Measurements from ENCODE around the gene TTC7B.

The TTC7B gene

GRCh38 chr14:90577661-90578282, 238.5 kb downstream of the TTC7B start:
- TF ChIP-seq CREB1 (IDR thresholded peaks at IDR 0.05; ENCODE audit: low read depth) (no peak), REST (IDR thresholded peaks at IDR 0.05; ENCODE audit: low read depth) (no peak), RAD21 (IDR thresholded peaks at IDR 0.05; ENCODE audit: low read depth) (no peak), EP300 (IDR thresholded peaks at IDR 0.05; ENCODE audit: borderline replicate concordance) (no peak), EGR1 (IDR thresholded peaks at IDR 0.05) (no peak), FOXM1 (IDR thresholded peaks at IDR 0.05; ENCODE audit: borderline replicate concordance, low read depth) (no peak), USF1 (IDR thresholded peaks at IDR 0.05) (no peak)

GRCh38 chr14:90576981-90577660, 239.1 kb downstream of the TTC7B start:
- no peak for TF ChIP-seq TEAD4 (IDR thresholded peaks at IDR 0.05)
- TF ChIP-seq MAX (IDR thresholded peaks at IDR 0.05): no peak
- TF ChIP-seq RAD21 (IDR thresholded peaks at IDR 0.05; ENCODE audit: low read depth): no peak

- TF ChIP-seq CREB1 (IDR thresholded peaks at IDR 0.05; ENCODE audit: low read depth) (no peak), EGR1 (IDR thresholded peaks at IDR 0.05) (no peak), FOXM1 (IDR thresholded peaks at IDR 0.05; ENCODE audit: borderline replicate concordance, low read depth) (no peak), NFIC (IDR thresholded peaks at IDR 0.05) (no peak), EP300 (IDR thresholded peaks at IDR 0.05; ENCODE audit: borderline replicate concordance) (no peak), YY1 (IDR thresholded peaks at IDR 0.05; ENCODE audit: low read depth) (no peak), CEBPB (IDR thresholded peaks at IDR 0.05) (no peak), TEAD4 (IDR thresholded peaks at IDR 0.05) (no peak), TCF12 (IDR thresholded peaks at IDR 0.05; ENCODE audit: low read depth) (no peak), REST (IDR thresholded peaks at IDR 0.05; ENCODE audit: low read depth) (no peak), RAD21 (IDR thresholded peaks at IDR 0.05; ENCODE audit: low read depth) (no peak), ZBTB7A (IDR thresholded peaks at IDR 0.05; ENCODE audit: low read depth) (no peak), USF1 (IDR thresholded peaks at IDR 0.05) (no peak), TAF1 (IDR thresholded peaks at IDR 0.05; ENCODE audit: low read depth) (no peak), MAX (IDR thresholded peaks at IDR 0.05) (no peak)
Observed at GRCh38 chr14:90576581-90576980, 239.6 kb downstream of the TTC7B start.

- TF ChIP-seq NFIC (IDR thresholded peaks at IDR 0.05) (no peak), REST (IDR thresholded peaks at IDR 0.05; ENCODE audit: low read depth) (no peak), FOXM1 (IDR thresholded peaks at IDR 0.05; ENCODE audit: borderline replicate concordance, low read depth) (no peak), TCF12 (IDR thresholded peaks at IDR 0.05; ENCODE audit: low read depth) (no peak), TAF1 (IDR thresholded peaks at IDR 0.05; ENCODE audit: low read depth) (no peak), EGR1 (IDR thresholded peaks at IDR 0.05) (no peak), RAD21 (IDR thresholded peaks at IDR 0.05; ENCODE audit: low read depth) (no peak), MAX (IDR thresholded peaks at IDR 0.05) (no peak), ZBTB7A (IDR thresholded peaks at IDR 0.05; ENCODE audit: low read depth) (no peak), CEBPB (IDR thresholded peaks at IDR 0.05) (no peak), CREB1 (IDR thresholded peaks at IDR 0.05; ENCODE audit: low read depth) (no peak), USF1 (IDR thresholded peaks at IDR 0.05) (no peak)
Observed at GRCh38 chr14:90575781-90576180, 240.4 kb downstream of the TTC7B start.
